BJ (cell line): ENCODE results near the gene AK9. TPM values are rescaled to one million over a fixed set of nuclear protein-coding genes. Genes with fewer than 3 reads are reported as not detected.

Experiments
- CTCF ChIA-PET: fragments of 350-600 bp; formaldehyde crosslinking; extraction: SDS; loops from one replicate; lab custom pipeline; 2021; ENCODE audit warnings: antibody characterized with exemption, inconsistent platforms; lab: Yijun Ruan, JAX
- POLR2A ChIA-PET: fragments of 300-600 bp; sonication (Branson Sonifier 250); formaldehyde crosslinking; extraction: SDS; loops from one replicate; lab custom pipeline; 2021; ENCODE audit warnings: antibody characterized with exemption; lab: Charles Lee
- DNase-seq: peaks from one replicate; pipeline ENCODE4 v3.0.0-alpha.2; 2011; ENCODE audit warnings: low read depth
- H3K27me3 ChIP-seq: 2 replicates; pipeline ENCODE4 v1.6.0; 2011; ENCODE audit warnings: low read length; ENCODE audit not compliant: control insufficient read depth, insufficient read depth
- H3K36me3 ChIP-seq: 2 replicates; pipeline ENCODE4 v1.5.1; 2011; ENCODE audit warnings: low read length; ENCODE audit not compliant: control insufficient read depth, insufficient read depth
- H3K4me3 ChIP-seq: 2 replicates; pipeline ENCODE4 v1.5.1; 2011; ENCODE audit warnings: low read depth, mild to moderate bottlenecking, control low read depth, low read length
- polyA plus RNA-seq: library from polyadenylated mRNA; depleted of rRNA; stranded (reverse); fragments of >200 nt; gene quantifications from 2 replicates; pipeline ENCODE4 v1.2.3, GENCODE V29; 2011
- TF ChIP-seq, protein P1 (sequence below): IDR thresholded peaks from 2 replicates; pipeline ENCODE4 v1.5.1; 2011; ENCODE audit warnings: low read depth, mild to moderate bottlenecking, control low read depth, inconsistent platforms, low read length, moderate library complexity; ENCODE audit not compliant: insufficient read depth

The AK9 gene
- polyA plus RNA-seq, 1 experiment = 1.3 TPM

DNA sequence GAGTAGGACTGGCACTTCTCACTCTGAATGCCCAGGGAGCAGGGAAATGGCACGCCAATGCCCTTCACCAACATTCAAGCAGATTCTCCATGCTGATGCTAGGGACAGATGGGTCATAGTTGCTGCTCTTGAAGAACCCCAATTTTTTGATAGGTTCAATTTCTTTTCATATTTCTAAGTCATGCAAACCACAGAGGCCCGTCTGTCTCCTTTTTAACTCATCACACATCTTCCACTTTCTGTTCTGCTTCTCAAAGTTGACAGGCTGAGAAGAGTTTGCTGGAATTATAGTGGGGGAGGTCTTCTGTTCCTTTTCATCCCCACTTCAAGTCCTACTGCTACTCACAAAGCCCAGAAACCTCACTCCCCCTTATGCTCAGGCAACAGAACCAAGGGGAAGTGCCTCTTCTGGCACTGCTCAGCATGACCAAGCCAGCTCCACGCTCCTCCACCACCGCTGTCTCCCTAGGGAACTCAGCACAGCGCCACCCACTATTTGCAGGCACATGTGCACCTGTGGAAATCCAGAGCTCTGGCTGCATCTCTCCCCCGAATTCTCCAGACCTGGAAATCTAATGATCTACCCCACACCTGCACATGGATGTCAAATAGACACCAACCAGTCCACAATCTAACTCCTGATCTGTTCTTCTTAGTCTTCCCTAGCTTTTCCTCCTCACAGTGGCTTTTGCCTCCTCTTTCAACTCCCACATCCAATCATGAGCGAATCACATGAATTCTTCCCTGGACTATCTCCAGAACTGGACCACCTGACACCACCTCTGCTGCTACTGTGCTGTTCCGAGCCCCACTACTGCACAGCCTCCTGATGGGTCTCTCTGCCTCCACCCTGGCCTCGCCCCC, 218.6 kb downstream of the AK9 start:
- TF ChIP-seq, protein P1, sequence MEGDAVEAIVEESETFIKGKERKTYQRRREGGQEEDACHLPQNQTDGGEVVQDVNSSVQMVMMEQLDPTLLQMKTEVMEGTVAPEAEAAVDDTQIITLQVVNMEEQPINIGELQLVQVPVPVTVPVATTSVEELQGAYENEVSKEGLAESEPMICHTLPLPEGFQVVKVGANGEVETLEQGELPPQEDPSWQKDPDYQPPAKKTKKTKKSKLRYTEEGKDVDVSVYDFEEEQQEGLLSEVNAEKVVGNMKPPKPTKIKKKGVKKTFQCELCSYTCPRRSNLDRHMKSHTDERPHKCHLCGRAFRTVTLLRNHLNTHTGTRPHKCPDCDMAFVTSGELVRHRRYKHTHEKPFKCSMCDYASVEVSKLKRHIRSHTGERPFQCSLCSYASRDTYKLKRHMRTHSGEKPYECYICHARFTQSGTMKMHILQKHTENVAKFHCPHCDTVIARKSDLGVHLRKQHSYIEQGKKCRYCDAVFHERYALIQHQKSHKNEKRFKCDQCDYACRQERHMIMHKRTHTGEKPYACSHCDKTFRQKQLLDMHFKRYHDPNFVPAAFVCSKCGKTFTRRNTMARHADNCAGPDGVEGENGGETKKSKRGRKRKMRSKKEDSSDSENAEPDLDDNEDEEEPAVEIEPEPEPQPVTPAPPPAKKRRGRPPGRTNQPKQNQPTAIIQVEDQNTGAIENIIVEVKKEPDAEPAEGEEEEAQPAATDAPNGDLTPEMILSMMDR = no peak
- H3K4me3 ChIP-seq = no peak overlapping the region
- H3K27me3 ChIP-seq = no peaks in the 10 kb centered on the region
- H3K36me3 ChIP-seq = peaks cover 19% of the 10 kb centered on the region
- DNase-seq = no peak
- ChIA-PET CTCF (interaction anchor here (1.1 kb wide), 2 partner anchors 11 to 16 kb away, joined by 3 read pairs; no protein-coding TSS in a partner anchor), POLR2A (no interaction called here)

DNA sequence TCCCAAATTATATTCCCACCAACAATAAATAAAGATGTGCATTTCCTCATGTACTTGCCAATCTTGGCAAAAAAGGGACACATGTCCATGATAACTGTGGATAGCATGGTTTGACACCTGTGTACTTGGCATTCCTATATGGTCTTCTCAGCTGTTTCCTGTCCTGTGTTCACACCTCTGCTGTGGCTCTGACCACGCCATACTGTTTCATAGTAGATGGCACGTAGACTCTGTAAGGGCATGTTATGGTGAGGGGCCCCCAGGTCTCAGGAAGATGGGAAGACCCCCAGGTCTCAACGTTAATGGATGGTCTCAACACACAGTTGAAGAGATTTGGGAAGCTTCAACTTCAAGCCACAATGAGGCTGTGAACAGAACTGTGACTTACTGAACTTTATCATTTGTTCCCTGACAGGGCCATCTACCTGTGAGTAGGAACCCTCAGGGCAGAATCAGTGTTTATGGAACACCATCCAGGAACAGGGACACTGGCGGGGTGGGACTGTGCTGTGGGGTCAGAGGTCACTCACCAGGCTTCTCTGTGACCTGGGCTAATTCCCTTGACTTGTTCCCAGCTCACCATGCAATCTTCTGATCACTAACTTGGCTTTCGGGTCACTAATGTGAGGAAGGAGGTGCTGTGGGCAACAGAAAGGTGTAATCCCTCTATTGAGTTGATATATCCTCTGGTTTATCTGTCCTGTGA, 219.7 kb downstream of the AK9 start:
- peaks cover 20% of the 10 kb centered on the region for H3K36me3 ChIP-seq

DNA sequence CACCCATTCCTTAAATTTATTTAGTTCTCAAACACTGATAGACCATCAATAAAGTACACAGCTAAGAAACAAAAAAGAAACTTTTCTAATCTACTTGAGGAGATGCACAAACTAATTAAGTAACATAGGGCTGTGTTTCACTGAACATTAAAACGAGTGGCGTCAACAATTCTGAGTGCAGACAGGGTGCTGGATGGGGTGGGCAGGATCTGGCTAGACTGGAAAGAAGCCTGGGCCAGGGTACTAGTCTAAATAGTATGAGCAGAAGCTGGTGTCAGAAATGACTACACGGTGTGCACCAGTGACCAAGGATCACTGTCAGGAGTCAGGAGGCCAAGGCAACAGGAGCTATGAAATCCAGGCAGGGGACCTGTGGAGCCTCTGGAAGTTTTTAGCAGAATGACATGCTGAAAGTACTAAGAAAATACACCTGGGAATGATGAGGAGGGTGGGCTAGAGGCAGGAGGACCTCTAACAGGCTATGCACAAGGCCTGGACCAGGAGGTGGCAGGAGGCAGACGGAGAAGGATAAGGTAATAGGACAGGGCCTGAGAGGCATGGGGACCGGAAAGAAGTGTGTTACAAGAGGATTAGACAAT, 221.3 kb downstream of the AK9 start:
- Histone ChIP-seq H3K4me3 (no peak overlapping the region), H3K27me3 (no peaks in the 10 kb centered on the region), H3K36me3 (peaks cover 24% of the 10 kb centered on the region)
- ChIA-PET CTCF (interaction anchor here (1.5 kb wide), 1 partner anchor 30 kb away, joined by 3 read pairs; the partner anchor contains the start of gene PPIL6), POLR2A (no interaction called here)
- TF ChIP-seq, protein P1 = no peak
- no peak for DNase-seq

More for the DNA sequence above, 219.7 kb downstream of the AK9 start:
- POLR2A ChIA-PET = no interaction called here
- Histone ChIP-seq H3K27me3 (no peaks in the 10 kb centered on the region), H3K4me3 (no peak overlapping the region)
- CTCF ChIA-PET = interaction anchor here (1.1 to 1.5 kb wide), 2 partner anchors 10 to 31 kb away, joined by 3 read pairs; partner anchors contain the start of gene PPIL6
- DNase-seq = no peak
- TF ChIP-seq, protein P1 = no peak

DNA sequence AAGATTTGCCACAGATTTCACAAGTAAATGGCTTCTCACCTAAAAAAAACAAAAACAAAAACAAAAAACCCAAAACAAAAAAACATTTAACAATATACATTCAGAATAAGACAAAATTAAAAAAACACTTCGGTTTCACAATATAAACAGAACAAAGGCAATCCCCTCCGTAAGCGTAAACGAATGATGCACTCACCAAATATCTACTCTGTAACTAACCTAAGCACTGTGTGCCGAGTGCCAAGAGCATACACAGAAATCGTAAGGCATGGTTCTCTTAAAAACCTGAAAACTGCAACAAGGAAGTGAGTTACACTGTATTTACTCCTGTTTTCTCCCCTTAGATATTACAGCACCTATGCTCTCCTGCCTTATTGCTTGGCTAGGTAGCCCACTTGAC, 223.3 kb downstream of the AK9 start:
- H3K27me3 ChIP-seq = no peaks in the 10 kb centered on the region
- ChIA-PET CTCF (no interaction called here), POLR2A (no interaction called here)
- peaks cover 20% of the 10 kb centered on the region for H3K36me3 ChIP-seq
- no peak overlapping the region for H3K4me3 ChIP-seq
- DNase-seq = no peak
- TF ChIP-seq, protein P1 = no peak
